ENCODE measurements around the gene PDE4A. TPM values are rescaled to one million over a fixed set of nuclear protein-coding genes. Genes with fewer than 3 reads are reported as not detected.
A peak's percentile ranks its signal among the peaks of the same experiment; 100 is the strongest.

The PDE4A gene
- total RNA-seq, 1 experiment from 2014 or later = 0.42 TPM

DNA sequence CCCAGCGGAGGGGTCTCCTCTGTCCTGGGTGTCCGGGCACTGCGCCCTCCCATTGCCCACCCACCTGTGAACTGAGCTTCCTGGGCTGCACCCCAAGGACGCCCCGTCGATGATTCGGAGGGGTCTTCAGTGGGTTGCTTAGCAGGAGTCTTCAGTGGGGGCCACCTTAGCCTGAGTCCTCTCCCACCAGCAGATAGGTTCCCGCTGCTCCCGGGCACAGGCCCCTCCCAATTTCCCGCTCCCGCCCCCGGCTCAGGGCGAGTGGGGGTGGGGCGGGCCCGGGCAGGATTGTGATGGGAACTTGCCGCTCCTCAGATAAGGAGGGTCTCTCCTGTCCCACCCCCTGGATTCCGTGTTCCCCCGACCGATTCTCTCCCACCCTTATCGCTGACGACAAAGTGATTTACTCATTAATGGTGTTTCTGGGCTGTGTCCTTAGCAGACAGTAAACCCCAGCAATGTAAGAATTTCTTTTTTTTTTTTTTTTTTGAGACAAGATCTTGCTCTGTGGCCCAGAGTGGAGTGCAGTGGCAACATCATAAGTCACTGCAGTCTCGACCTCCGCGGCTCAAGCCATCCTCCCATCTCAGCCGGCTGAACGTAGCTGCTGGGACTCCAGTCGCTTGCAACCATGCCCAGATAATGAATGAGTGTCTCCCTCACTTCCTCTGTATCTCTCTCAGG, 97.6 kb downstream of the PDE4A start:
- Mint-ChIP-seq H3K27me3 (ENCODE audit: insufficient read depth, unreplicated experiment) (peaks cover 22% of the 10 kb centered on the region), H3K4me3 (ENCODE audit: unreplicated experiment) (peak overlapping the region; percentile 51), H3K9me3 (ENCODE audit: unreplicated experiment) (no peaks in the 10 kb centered on the region), H3K4me1 (ENCODE audit: insufficient read depth, unreplicated experiment) (no peaks in the 10 kb centered on the region), H3K27ac (ENCODE audit: low read depth, unreplicated experiment) (no peak overlapping the region), H3K36me3 (ENCODE audit: insufficient read depth, unreplicated experiment) (no peaks in the 10 kb centered on the region)
- no TSS peak for BruUV-seq (replicated peaks)
- ChIA-PET POLR2A (no interaction called here), CTCF (interaction anchor here (0.9 kb wide), 1 partner anchor 9 kb away, joined by 4 read pairs; no protein-coding TSS in a partner anchor)
- DNase-seq (ENCODE audit: unreplicated experiment) = no peak
- TF ChIP-seq CTCF (IDR thresholded peaks at IDR 0.05; ENCODE audit: unreplicated experiment) = no peak
- intact Hi-C loops (cut with micrococcal nuclease) = no loop called here

DNA sequence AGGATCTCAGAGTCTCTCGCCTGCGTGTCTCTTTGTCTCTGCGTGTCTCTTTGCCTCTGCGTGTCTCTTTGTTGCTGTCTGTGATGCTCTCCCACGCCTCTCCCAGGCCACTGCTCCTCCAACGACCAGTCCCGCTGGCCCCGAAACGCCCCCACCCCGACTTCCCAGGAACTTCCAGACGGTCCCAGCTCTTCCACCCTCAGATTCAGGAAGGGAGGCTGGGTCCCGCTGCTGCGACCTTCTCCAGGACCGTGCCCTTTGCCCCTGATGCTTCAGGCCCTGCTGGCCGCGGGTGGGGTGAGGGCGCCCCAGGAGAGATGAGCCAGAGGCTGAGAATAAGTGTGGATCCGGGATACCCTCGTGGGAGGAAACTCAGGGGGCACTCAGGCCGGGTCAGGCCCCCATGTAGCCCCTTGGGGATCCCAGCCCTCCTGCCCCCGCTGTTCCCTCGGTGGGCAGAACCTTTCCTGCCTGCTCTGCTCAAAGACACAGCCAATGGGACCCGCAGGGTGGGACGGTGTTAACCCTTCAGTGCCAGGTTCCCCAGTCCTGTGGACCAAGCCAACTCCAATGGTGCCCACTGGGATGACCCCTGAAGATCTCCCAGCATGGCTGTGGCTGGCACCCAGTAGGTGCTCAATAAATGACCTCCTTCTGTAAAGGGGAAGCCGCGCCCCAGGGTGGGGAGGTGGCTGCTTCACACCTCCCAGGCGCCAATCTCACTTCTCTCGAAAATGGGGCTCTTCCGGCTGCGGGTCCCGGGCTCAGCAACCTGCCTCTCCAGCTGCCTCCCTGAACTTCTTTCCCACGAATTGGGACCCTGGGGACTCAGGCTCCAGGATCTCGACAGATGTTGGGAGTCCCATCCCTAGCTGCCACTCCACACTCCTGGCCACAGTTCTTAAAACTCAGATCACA, 98.4 kb downstream of the PDE4A start:
- CTCF ChIA-PET = interaction anchor here (0.9 kb wide), 2 partner anchors 10 to 95 kb away, joined by 3 to 4 read pairs; no protein-coding TSS in a partner anchor
- Mint-ChIP-seq H3K27ac (ENCODE audit: low read depth, unreplicated experiment) (no peak overlapping the region), H3K4me3 (ENCODE audit: unreplicated experiment) (peak overlapping the region; percentile 51), H3K27me3 (ENCODE audit: insufficient read depth, unreplicated experiment) (peaks cover 22% of the 10 kb centered on the region), H3K9me3 (ENCODE audit: unreplicated experiment) (no peaks in the 10 kb centered on the region), H3K36me3 (ENCODE audit: insufficient read depth, unreplicated experiment) (no peaks in the 10 kb centered on the region), H3K4me1 (ENCODE audit: insufficient read depth, unreplicated experiment) (no peaks in the 10 kb centered on the region)
- intact Hi-C loops (cut with micrococcal nuclease) = no loop called here
- DNase-seq (ENCODE audit: unreplicated experiment) = no peak
- POLR2A ChIA-PET = no interaction called here
- no TSS peak for BruUV-seq (replicated peaks)
- no peak for TF ChIP-seq CTCF (IDR thresholded peaks at IDR 0.05; ENCODE audit: unreplicated experiment)

Small RNA genes within 50 kb of the gene (microRNA-seq; reads per million reads assigned to microRNA genes)
- gene MIR1181 = not detected

Other genes with a start within 250 kb of the PDE4A start
- gene DNMT1, start 225.6 kb upstream of the PDE4A start, total RNA-seq (2022) = 47.7 and 76.4 TPM in 2 replicates
- 0.64 and 0.89 TPM in 2 replicates for gene S1PR2, start 189.2 kb upstream of the PDE4A start, total RNA-seq (2022)
- gene MRPL4, start 168.3 kb upstream of the PDE4A start, total RNA-seq (2022) = 99.1 and 120 TPM in 2 replicates
- gene ICAM1, start 149.4 kb upstream of the PDE4A start, total RNA-seq (2022) = 3.3 and 4.6 TPM in 2 replicates
- not detected in 2 replicates for gene ICAM4, start 133.6 kb upstream of the PDE4A start, total RNA-seq (2022)
- gene ICAM5, start 130.6 kb upstream of the PDE4A start, total RNA-seq (2022) = 4.7 and 7.7 TPM in 2 replicates
- gene ZGLP1, start 110.7 kb upstream of the PDE4A start, total RNA-seq (2022) = 3.8 and 4.9 TPM in 2 replicates
- 30.2 and 30.3 TPM in 2 replicates for gene FDX2, start 104.5 kb upstream of the PDE4A start, total RNA-seq (2022)
- 31.5 and 36.1 TPM in 2 replicates for gene RAVER1, start 87.0 kb upstream of the PDE4A start, total RNA-seq (2022)
- 7.6 and 7.9 TPM in 2 replicates for gene ICAM3, start 80.9 kb upstream of the PDE4A start, total RNA-seq (2022)
- gene TYK2, start 40.0 kb upstream of the PDE4A start, total RNA-seq (2022) = 75.0 and 83.7 TPM in 2 replicates
- gene CDC37, start 17.0 kb upstream of the PDE4A start, total RNA-seq (2022) = 164 and 188 TPM in 2 replicates
- gene KEAP1, start 82.8 kb downstream of the PDE4A start, total RNA-seq (2022) = 46.1 and 48.5 TPM in 2 replicates
- not detected in 2 replicates for gene S1PR5, start 96.9 kb downstream of the PDE4A start, total RNA-seq (2022)
- 22.6 and 36.8 TPM in 2 replicates for gene ATG4D, start 123.4 kb downstream of the PDE4A start, total RNA-seq (2022)
- gene KRI1, start 145.5 kb downstream of the PDE4A start, total RNA-seq (2022) = 23.3 and 27.4 TPM in 2 replicates
- gene CDKN2D, start 148.4 kb downstream of the PDE4A start, total RNA-seq (2022) = 2.5 and 2.6 TPM in 2 replicates
- 1.8 and 6.1 TPM in 2 replicates for gene AP1M2, start 166.8 kb downstream of the PDE4A start, total RNA-seq (2022)
- gene SLC44A2, start 205.0 kb downstream of the PDE4A start, total RNA-seq (2022) = 6.2 and 10.6 TPM in 2 replicates
- gene ILF3, start 233.8 kb downstream of the PDE4A start, total RNA-seq (2022) = 278 and 297 TPM in 2 replicates